HG02885 (cell line): ENCODE results near the gene CD9.
"Not testable (repeated sequence)": the region's sequence is repeated elsewhere in the genome, so short reads cannot be mapped to it uniquely, and the experiment has no call there.

Experiments used
- ATAC-seq: cut with Tn5 transposase; IDR thresholded peaks from one replicate; pipeline ENCODE4 v1.9.1; 2021; ENCODE audit warnings: mild to moderate bottlenecking; ENCODE audit not compliant: unreplicated experiment, poor library complexity

CD9 gene

DNA sequence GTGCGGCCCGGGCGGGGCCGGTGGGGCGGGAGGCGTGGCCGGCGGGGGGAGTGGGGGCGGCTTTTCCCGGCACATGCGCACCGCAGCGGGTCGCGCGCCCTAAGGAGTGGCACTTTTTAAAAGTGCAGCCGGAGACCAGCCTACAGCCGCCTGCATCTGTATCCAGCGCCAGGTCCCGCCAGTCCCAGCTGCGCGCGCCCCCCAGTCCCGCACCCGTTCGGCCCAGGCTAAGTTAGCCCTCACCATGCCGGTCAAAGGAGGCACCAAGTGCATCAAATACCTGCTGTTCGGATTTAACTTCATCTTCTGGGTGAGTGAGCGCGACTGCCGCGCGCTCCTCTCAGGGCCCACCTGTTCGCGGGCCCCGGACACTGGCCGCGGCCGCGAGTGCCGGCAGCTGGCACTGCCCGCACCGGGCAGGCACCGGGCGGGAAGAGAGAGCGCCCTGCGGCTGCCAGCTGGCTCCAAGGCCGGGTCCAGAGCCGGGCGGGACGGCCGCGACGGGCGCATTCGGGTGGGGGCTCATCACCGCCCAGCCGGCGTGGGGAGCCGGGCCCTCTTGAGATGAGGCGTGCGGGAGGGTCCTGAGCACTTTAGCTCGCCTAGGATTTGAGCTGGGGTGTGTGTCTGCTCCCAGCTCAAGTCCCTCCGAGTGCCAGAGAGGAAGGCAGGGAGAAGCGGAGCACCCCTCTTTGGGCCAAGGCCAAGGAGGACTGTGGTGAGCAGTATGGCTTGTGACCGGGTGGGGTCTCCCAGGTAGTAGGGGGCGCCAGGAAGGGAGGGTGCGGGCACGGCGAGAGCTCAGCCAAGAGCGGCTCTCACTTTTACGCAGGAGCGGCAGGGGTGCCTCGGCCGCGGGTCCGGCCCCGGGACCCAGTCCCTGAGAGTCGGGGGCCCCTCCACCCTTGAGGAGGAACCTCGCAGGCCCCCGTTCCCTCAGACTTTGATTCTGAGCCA is at the start of gene CD9:
Gene CD9, plus strand, starts transcription at position 145 of the 957 bp plus-strand sequence. Its CDS starts 100 bp downstream, at position 245.
- no peak for ATAC-seq

DNA sequence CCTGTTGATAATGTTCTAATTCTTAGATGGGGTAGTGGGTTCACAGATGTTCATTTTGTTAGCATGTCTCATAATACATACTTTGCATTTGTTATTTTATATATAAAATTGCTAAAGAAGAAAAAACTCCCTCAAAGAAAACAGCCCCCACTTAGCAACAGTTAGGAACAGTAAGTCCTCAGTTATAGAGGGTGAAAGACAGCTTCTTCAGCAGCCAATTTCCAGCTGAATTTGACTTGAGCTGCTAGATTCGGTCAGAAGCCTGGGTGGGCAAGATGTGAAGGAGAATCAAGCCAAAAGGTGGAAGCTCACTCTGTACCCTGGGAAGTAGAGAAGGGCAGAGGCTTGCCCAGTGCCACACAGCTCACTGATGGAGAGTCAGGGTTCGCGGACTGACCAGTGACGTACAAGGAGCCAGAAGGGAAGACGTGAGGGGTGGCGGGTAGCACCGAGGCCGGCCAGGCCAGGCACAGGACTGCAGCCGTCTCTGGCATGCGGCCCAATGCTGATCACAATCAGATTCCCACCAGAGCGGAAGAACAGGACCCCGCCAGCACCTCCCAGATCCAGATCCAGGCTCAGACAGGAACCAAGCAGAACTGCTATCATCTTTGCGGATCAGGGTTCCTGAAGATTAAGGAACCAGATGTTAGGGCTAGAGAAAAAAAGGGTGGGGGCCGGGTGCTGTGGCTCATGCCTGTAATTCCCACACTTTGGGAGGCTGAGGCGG is 45.3 kb upstream of the CD9 start:
- no peak for ATAC-seq

- ATAC-seq = no peak
Measured at GRCh38 chr12:6157482-6157881, 42.7 kb upstream of the CD9 start.

DNA sequence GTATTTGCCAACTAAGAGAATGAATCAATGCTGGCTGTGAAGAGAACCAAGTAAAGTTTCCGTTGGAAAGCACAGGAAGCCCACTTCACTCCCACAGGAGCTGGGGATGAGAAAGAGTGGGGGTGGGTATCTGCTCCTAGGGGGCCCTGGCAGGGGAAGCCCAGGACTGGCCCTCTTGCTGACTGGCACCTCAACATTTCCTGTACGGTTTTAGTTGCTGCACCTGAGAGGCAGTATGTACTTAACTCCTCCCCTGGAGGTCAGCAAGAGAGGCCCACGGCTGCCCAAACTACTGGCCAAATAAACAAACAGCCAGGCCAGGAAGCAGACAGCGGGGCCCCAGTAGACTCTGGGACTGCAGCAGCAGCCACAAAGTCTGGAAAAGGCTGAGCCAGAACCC is 41.9 kb upstream of the CD9 start:
- ATAC-seq = no peak

DNA sequence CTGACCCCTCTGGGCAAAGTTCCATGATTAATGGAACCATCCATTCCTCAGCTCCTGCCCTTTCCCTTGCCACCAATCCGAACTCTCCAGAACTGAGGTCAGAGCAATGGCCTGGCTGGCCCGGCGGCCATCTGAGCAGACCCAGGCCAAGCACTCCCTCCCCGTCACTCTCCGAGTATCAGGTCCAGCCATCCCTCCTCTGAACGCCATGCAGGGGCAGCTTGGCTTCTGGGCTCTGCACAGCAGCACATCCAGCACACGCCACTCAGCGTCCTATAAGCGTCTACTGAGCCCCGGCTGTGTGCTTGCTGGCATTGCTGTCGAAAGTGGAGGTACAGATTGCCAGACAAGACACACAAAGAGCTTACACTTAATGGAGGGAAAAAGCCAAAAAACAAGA is 41.5 kb upstream of the CD9 start:
- ATAC-seq = no peak

DNA sequence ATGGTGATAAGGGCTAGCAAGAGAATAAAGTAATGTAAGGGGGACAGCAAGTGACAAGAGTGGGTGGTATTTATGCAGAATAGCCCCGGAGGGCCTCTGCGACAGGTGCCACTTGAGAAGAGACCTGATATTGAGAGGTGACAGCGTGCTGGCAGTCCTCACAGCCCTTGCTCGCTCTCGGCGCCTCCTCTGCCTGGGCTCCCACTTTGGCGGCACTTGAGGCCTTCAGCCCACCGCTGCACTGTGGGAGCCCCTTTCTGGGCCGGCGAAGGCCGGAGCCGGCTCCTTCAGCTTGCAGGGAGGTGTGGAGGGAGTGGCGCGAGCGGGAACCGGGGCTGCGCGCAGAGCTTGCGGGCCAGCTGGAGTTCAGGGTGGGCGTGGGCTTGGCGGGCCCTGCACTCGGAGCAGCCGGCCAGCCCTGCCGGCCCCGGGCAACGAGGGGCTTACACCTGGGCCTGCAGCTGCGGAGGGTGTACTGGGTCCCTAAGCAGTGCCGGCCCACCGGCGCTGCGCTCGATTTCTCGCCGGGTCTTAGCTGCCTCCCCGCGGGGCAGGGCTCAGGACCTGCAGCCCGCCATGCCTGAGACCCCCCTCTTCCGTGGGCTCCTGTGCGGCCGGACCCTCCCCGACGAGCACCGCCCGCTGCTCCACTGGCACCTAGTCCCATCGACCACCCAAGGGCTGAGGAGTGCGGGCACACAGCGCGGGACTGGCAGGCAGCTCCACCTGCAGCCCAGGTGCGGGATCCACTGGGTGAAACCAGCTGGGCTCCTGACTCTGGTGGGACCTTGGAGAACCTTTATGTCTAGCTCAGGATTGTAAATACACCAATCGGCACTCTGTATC is 40.8 kb upstream of the CD9 start:
- ATAC-seq = not testable (repeated sequence)

GRCh38 chr12:6160049-6160649 is 40.1 kb upstream of the CD9 start:
- ATAC-seq = not testable (repeated sequence)

DNA sequence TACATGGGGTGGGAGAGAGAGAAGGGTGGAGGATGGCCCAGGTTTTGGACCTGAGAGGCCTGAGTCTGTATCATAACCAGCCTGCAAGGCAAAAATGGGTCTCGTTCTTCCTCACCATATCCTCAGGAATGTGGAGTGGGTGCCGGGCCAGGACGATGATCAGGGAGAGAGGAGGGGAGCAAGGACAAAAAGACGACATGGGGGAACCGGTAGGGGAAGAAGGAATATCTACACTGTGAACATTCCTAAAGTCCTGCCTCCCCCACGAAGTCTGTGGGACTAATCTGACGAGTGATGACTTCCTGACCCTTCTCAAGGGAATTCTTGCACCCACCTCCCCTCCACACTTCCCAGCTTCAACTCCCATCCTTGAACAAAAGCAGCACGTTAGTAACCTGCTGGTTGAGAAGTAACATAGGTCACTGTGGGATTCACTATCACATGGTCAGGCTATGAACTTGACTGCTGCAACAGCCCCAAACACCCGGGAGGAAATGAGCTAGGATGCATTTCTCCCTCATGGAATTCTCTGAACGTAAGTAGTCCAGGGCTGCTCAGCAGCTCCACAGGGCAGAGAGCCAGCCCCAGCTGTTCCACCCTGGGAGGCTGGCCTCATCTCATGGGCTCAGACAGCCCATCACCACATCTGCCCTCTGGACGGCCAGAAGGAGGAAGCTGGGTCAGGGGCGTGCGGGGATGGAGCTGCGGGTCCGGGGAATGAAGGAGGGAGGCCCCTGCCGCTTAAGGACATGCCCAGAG is 38.9 kb upstream of the CD9 start:
- no peak for ATAC-seq

DNA sequence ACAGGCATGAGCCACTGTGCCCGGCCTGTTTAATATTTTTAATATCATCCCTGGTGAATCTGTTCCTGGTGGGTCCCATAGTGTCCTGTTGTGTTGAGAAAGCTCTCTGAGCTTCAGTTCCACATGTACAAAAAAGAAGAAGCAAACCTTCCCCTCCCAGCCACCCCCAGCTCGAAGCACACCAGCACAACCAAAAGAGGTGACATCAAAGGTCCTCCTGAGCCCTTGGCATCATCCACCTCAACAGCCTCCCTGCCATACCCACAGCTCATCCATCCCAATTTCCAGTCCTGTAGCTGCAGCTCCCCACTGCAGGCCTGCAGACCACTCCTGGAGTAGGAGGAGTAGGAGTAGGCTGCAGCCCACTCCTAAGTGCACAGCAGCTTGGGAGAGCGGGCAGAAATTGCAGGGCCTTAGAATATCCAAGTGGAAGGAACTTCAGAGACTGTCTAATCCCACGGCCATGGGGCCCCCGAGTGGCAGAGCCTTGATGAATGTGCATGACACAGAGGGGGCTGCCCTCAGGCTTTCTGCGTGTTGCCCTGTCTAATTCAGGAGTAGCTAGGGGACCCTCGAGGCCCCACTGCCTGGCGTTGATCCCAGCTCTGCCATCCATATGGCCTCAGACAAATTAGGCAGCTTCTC is 36.7 kb upstream of the CD9 start:
- ATAC-seq = no peak

GRCh38 chr12:6165395-6165794 is 34.8 kb upstream of the CD9 start:
- ATAC-seq = no peak

GRCh38 chr12:6166808-6167207 is 33.4 kb upstream of the CD9 start:
- ATAC-seq = no peak

DNA sequence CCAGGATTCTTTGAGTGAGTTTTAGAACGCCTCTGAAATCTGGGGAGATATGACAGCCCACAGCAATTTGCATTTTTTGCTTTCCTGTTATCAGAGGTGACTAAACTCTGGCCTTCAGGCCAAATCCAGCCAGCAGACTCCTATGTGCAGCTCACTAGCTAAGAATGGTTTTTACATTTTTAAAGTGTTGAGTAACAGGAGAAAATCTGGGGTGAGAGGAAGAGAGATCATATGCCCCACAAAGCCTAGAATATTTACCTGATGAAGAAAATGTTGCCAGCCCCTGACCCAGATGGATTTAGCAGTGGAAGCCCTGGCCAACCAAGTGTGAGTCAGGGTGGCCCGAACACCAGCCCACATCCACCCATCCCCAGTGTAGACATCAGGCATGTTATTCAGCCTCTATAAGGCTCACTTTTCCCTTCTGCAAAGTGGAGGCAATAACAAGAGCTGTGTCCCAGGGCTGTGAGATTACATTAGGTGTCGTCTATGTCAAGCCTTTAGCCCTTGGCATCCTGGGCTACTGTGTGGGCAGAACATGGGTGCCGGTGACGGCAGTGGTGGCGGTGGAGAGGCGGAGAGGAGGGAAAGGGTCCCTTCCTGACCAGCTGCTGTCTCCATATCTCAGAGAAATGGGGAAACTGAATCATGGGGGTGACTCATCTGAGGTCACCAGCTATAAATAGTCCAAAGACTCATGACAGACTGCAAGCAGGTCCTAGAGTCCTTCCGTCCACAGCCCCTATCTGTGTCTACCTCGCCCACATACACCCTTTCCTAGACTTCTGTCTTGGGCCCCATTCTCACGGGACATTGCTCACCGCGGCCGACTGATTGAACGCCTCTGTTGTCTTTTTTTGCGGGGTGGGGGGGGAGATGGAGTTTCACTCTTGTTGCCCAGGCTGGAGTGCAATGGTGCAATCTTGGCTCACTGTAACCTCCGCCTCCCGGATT is 32.6 kb upstream of the CD9 start:
- ATAC-seq = peak; percentile 84

- no peak for ATAC-seq
Measured at GRCh38 chr12:6171409-6172015, 28.7 kb upstream of the CD9 start.

DNA sequence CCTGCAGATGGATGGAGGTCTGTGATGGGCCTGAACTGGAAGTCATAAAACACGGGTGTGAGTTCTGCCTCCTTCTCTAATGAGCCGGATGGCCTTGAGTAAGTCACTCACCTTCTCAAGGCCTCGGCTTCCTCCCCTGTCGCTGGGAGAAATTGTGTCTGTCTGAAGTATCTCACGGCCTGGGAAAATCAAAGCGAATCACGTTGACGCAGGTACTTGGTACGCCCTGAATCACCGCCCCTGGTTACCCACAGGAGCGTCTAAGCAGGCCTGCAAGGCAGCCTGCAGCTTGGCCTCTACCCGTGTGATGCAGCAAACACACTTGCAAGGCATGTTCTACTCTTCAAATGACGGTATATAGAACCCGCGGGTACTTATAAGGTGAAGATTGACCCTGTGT is 28.1 kb upstream of the CD9 start:
- ATAC-seq = no peak

GRCh38 chr12:6172862-6173261 is 27.3 kb upstream of the CD9 start:
- ATAC-seq = no peak

- ATAC-seq = no peak
Measured at GRCh38 chr12:6177642-6178358, 22.4 kb upstream of the CD9 start.
